Measurements from ENCODE around the gene CATSPERB. TPM values are rescaled to one million over a fixed set of nuclear protein-coding genes. Genes with fewer than 3 reads are reported as not detected.
"Not testable (repeated sequence)": the region's sequence is repeated elsewhere in the genome, so short reads cannot be mapped to it uniquely, and the experiment has no call there.

CATSPERB gene
- total RNA-seq, 2 experiments from 2014 or later: 0.20 to 0.26 TPM

GRCh38 chr14:91687436-91687835 is 44.5 kb downstream of the CATSPERB start:
- H3K4me1 Mint-ChIP-seq (ENCODE audit: low read depth); CTCF ChIA-PET; H3K36me3 Mint-ChIP-seq (ENCODE audit: low read depth); H3K9me3 Mint-ChIP-seq; DNase-seq; H3K27ac Mint-ChIP-seq; H3K4me3 Mint-ChIP-seq; intact Hi-C loops (cut with micrococcal nuclease); H3K27me3 Mint-ChIP-seq (ENCODE audit: low read depth): not testable (repeated sequence)

- CTCF ChIA-PET: no interaction called here
- peaks cover 15% of the 10 kb centered on the region for H3K4me1 Mint-ChIP-seq (ENCODE audit: low read depth)
These were observed 46.3 kb downstream of the CATSPERB start for GRCh38 chr14:91685600-91685999.

GRCh38 chr14:91681893-91682563 is 49.9 kb downstream of the CATSPERB start:
- peak; percentile 33 for DNase-seq
- no peak overlapping the region for H3K27ac Mint-ChIP-seq

More at GRCh38 chr14:91685600-91685999, 46.3 kb downstream of the CATSPERB start:
- intact Hi-C loops (cut with micrococcal nuclease): no loop called here
- peaks cover 3% of the 10 kb centered on the region for H3K9me3 Mint-ChIP-seq
- H3K4me3 Mint-ChIP-seq: no peak overlapping the region
- H3K27ac Mint-ChIP-seq: no peak overlapping the region
- DNase-seq: no peak
- no peaks in the 10 kb centered on the region for H3K27me3 Mint-ChIP-seq (ENCODE audit: low read depth)
- H3K36me3 Mint-ChIP-seq (ENCODE audit: low read depth): peaks cover 1% of the 10 kb centered on the region

GRCh38 chr14:91681118-91681517 is 50.8 kb downstream of the CATSPERB start:
- Mint-ChIP-seq H3K4me3 (no peak overlapping the region), H3K27me3 (ENCODE audit: low read depth) (no peaks in the 10 kb centered on the region), H3K36me3 (ENCODE audit: low read depth) (peaks cover 2% of the 10 kb centered on the region), H3K4me1 (ENCODE audit: low read depth) (peaks cover 15% of the 10 kb centered on the region), H3K27ac (no peak overlapping the region), H3K9me3 (peaks cover 4% of the 10 kb centered on the region)
- intact Hi-C loops (cut with micrococcal nuclease): loop anchor here (5.0 kb wide), 1 partner anchor 71 kb away; no protein-coding TSS in a partner anchor
- CTCF ChIA-PET: no interaction called here
- no peak for DNase-seq

More at GRCh38 chr14:91681893-91682563, 49.9 kb downstream of the CATSPERB start:
- H3K9me3 Mint-ChIP-seq: peaks cover 4% of the 10 kb centered on the region
- H3K4me1 Mint-ChIP-seq (ENCODE audit: low read depth): peaks cover 15% of the 10 kb centered on the region
- no peak overlapping the region for H3K4me3 Mint-ChIP-seq
- CTCF ChIA-PET: no interaction called here
- no peaks in the 10 kb centered on the region for H3K27me3 Mint-ChIP-seq (ENCODE audit: low read depth)
- H3K36me3 Mint-ChIP-seq (ENCODE audit: low read depth): peaks cover 2% of the 10 kb centered on the region
- intact Hi-C loops (cut with micrococcal nuclease): loop anchor here (5.0 kb wide), 1 partner anchor 70 kb away; no protein-coding TSS in a partner anchor

DNA sequence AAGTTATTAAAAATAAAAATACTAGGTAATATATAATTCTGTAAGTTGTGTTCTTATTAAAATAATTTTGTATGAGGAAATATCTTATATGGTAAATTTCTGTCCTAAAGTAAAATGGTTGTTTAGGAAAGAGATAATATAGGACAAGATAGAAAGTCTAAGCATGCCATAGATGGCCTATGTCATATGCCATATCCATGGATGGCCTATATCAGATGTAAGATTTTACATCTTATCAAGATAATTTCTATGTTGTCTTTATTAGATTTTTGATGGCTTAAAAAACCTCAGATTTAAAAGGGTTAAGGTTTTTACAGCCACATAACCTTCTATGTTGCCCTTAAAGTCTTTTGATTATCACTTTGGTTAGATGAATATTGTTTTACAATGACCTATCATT is 52.6 kb downstream of the CATSPERB start:
- no peaks in the 10 kb centered on the region for H3K27me3 Mint-ChIP-seq (ENCODE audit: low read depth)
- CTCF ChIA-PET: interaction anchor here (1.2 kb wide), 1 partner anchor 232 kb away, joined by 3 read pairs; no protein-coding TSS in a partner anchor
- no peak overlapping the region for H3K4me3 Mint-ChIP-seq
- intact Hi-C loops (cut with micrococcal nuclease): no loop called here
- no peak for DNase-seq
- H3K36me3 Mint-ChIP-seq (ENCODE audit: low read depth): peaks cover 2% of the 10 kb centered on the region
- H3K9me3 Mint-ChIP-seq: peaks cover 4% of the 10 kb centered on the region
- peaks cover 15% of the 10 kb centered on the region for H3K4me1 Mint-ChIP-seq (ENCODE audit: low read depth)
- H3K27ac Mint-ChIP-seq: no peak overlapping the region

DNA sequence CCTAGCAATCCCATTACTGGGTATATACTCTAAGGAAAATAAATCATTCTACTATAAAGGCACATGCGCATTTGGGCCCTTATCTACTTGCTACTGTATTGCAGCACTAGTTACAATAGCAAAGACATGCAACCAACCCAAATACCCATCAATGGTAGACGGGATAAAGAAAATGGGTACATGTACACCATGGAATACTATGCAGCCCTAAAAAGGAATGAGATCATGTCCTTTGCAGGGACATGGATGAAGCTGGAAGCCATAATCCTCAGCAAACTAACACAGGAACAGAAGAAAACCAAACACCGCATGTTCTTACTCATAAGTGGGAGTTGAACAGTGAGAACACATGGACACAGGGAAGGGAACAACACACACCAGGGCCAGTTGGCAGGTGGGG is 54.2 kb downstream of the CATSPERB start:
- H3K36me3 Mint-ChIP-seq (ENCODE audit: low read depth); H3K27me3 Mint-ChIP-seq (ENCODE audit: low read depth); DNase-seq; intact Hi-C loops (cut with micrococcal nuclease); H3K4me3 Mint-ChIP-seq; H3K9me3 Mint-ChIP-seq; CTCF ChIA-PET; H3K27ac Mint-ChIP-seq: not testable (repeated sequence)
- peaks cover 15% of the 10 kb centered on the region for H3K4me1 Mint-ChIP-seq (ENCODE audit: low read depth)

GRCh38 chr14:91674911-91675310 is 57.0 kb downstream of the CATSPERB start:
- CTCF ChIA-PET: interaction anchor here (0.5 kb wide), 1 partner anchor 527 kb away, joined by 5 read pairs; no protein-coding TSS in a partner anchor
- intact Hi-C loops (cut with micrococcal nuclease): no loop called here
- Mint-ChIP-seq H3K4me1 (ENCODE audit: low read depth) (no peaks in the 10 kb centered on the region), H3K9me3 (peaks cover 2% of the 10 kb centered on the region), H3K36me3 (ENCODE audit: low read depth) (peaks cover 1% of the 10 kb centered on the region), H3K27ac (no peak overlapping the region), H3K4me3 (no peak overlapping the region), H3K27me3 (ENCODE audit: low read depth) (no peaks in the 10 kb centered on the region)
- DNase-seq: no peak

DNA sequence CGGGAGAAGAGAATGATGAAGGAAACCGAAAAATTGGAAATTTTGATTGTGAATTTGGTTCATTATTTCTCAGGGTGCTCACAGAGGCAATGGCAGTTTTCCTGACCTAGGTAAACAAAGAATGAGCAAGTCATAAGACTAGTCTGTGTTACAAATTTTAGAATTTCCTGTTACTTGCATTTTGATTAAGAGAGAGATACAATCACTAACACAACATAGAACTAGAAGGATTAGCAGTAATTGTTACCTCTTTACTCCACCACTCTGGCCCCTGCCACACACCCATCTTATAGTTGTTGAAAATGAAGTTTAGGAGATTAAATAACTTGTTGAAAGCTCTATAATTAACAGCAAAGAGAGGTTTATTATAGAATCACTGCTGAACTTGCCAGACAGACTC is 62.0 kb downstream of the CATSPERB start:
- CTCF ChIA-PET: interaction anchor here (1.0 kb wide), 1 partner anchor 20 kb away, joined by 3 read pairs; no protein-coding TSS in a partner anchor
- Mint-ChIP-seq H3K27ac (no peak overlapping the region), H3K9me3 (no peaks in the 10 kb centered on the region), H3K4me1 (ENCODE audit: low read depth) (no peaks in the 10 kb centered on the region), H3K4me3 (no peak overlapping the region), H3K36me3 (ENCODE audit: low read depth) (peaks cover 3% of the 10 kb centered on the region), H3K27me3 (ENCODE audit: low read depth) (no peaks in the 10 kb centered on the region)
- intact Hi-C loops (cut with micrococcal nuclease): no loop called here
- DNase-seq: no peak

- H3K27me3 Mint-ChIP-seq (ENCODE audit: low read depth); H3K4me3 Mint-ChIP-seq; H3K9me3 Mint-ChIP-seq; H3K4me1 Mint-ChIP-seq (ENCODE audit: low read depth); intact Hi-C loops (cut with micrococcal nuclease); H3K36me3 Mint-ChIP-seq (ENCODE audit: low read depth); DNase-seq; H3K27ac Mint-ChIP-seq: not testable (repeated sequence)
- CTCF ChIA-PET: interaction anchor here (1.7 kb wide), 1 partner anchor 7 kb away, joined by 3 read pairs; no protein-coding TSS in a partner anchor
These were observed 64.8 kb downstream of the CATSPERB start for GRCh38 chr14:91667101-91667500.

DNA sequence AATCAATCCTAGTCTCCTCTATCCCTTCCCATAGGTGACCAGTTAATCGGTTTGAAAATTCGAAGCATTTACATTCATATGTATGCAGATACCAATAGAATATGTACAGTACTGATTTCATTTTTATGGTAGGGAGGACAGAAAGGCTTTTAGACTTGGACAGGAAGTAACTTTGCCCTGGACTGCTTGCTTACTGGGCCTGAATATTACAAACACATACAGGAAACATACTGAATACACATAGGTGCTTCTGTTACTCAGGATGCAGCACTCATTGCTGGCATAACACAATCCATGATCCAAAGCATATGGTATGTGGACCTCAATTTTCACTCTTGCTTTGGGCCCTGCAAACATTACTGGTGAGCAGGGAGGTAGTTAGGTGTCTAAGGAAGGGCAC is 71.1 kb downstream of the CATSPERB start:
- Mint-ChIP-seq H3K27me3 (ENCODE audit: low read depth) (no peaks in the 10 kb centered on the region), H3K9me3 (peaks cover 4% of the 10 kb centered on the region), H3K36me3 (ENCODE audit: low read depth) (no peaks in the 10 kb centered on the region), H3K27ac (no peak overlapping the region), H3K4me3 (no peak overlapping the region), H3K4me1 (ENCODE audit: low read depth) (no peaks in the 10 kb centered on the region)
- intact Hi-C loops (cut with micrococcal nuclease): no loop called here
- no peak for DNase-seq
- CTCF ChIA-PET: no interaction called here

DNA sequence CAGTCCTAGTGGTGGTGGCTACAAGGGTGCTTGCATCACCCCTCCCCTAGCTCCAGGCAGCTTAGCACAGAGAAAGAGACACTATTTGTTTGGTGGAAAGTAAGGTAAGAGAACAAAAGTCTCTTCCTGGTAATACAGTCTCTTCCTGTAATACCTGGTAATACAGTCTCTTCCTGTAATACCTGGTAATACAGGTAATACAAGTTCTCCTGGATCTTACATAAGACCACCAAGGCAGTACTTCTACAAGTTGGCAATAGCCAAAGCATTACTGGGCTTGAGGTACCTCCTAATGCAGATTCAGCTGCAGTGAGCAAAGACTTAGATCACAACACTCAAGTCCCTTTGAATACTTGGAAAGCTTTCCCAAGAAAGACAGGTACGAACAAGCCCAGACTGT is 77.0 kb downstream of the CATSPERB start:
- no peak overlapping the region for H3K4me3 Mint-ChIP-seq
- no peaks in the 10 kb centered on the region for H3K27me3 Mint-ChIP-seq (ENCODE audit: low read depth)
- CTCF ChIA-PET: interaction anchor here (1.6 kb wide), 1 partner anchor 256 kb away, joined by 5 read pairs; no protein-coding TSS in a partner anchor
- H3K27ac Mint-ChIP-seq: no peak overlapping the region
- no peaks in the 10 kb centered on the region for H3K4me1 Mint-ChIP-seq (ENCODE audit: low read depth)
- intact Hi-C loops (cut with micrococcal nuclease): loop anchor here (5.0 kb wide), 1 partner anchor 342 kb away; no protein-coding TSS in a partner anchor
- peaks cover 6% of the 10 kb centered on the region for H3K9me3 Mint-ChIP-seq
- H3K36me3 Mint-ChIP-seq (ENCODE audit: low read depth): no peaks in the 10 kb centered on the region
- no peak for DNase-seq

- intact Hi-C loops (cut with micrococcal nuclease): loop anchor here (5.0 kb wide), 1 partner anchor 344 kb away; no protein-coding TSS in a partner anchor
- no peak for DNase-seq
- CTCF ChIA-PET: no interaction called here
- Mint-ChIP-seq H3K4me3 (no peak overlapping the region), H3K9me3 (peaks cover 6% of the 10 kb centered on the region), H3K36me3 (ENCODE audit: low read depth) (no peaks in the 10 kb centered on the region), H3K27me3 (ENCODE audit: low read depth) (no peaks in the 10 kb centered on the region), H3K27ac (no peak overlapping the region), H3K4me1 (ENCODE audit: low read depth) (no peaks in the 10 kb centered on the region)
These were observed 78.4 kb downstream of the CATSPERB start for GRCh38 chr14:91653451-91653850.

GRCh38 chr14:91649930-91650329 is 82.0 kb downstream of the CATSPERB start:
- Mint-ChIP-seq H3K27ac (no peak overlapping the region), H3K36me3 (ENCODE audit: low read depth) (peaks cover 1% of the 10 kb centered on the region), H3K9me3 (peaks cover 3% of the 10 kb centered on the region), H3K27me3 (ENCODE audit: low read depth) (no peaks in the 10 kb centered on the region), H3K4me3 (no peak overlapping the region), H3K4me1 (ENCODE audit: low read depth) (no peaks in the 10 kb centered on the region)
- CTCF ChIA-PET: interaction anchor here (0.7 to 4.5 kb wide), 8 partner anchors 209 to 347 kb away, joined by 3 to 20 read pairs (median 4); no protein-coding TSS in a partner anchor
- intact Hi-C loops (cut with micrococcal nuclease): loop anchor here (2.0 to 5.0 kb wide), 3 partner anchors 249 to 347 kb away; no protein-coding TSS in a partner anchor
- peak; percentile 49 for DNase-seq

Measured in activated naive CD4-positive, alpha-beta T cell treated with anti-CD3 and anti-CD28 coated beads for 36 hours (primary cell).